H1 (cell line): ENCODE measurements around the gene ELF4. TPM values are rescaled to one million over a fixed set of nuclear protein-coding genes. Genes with fewer than 3 reads are reported as not detected.

Source experiments
- CTCF ChIA-PET: fragments of 300-600 bp; sonication (Branson Sonifier 250); formaldehyde crosslinking; loops from one replicate; lab custom pipeline; 2021; ENCODE audit not compliant: partially characterized antibody; lab: Charles Lee
- POLR2A ChIA-PET: fragments of 300-600 bp; sonication (Branson Sonifier 250); formaldehyde crosslinking; loops from one replicate; lab custom pipeline; 2021; ENCODE audit warnings: inconsistent platforms; ENCODE audit not compliant: partially characterized antibody; lab: Charles Lee
- DNase-seq, 2 experiments: peaks; one replicate each; pipeline versions ENCODE4 v3.0.0 to v3.0.0-alpha.2; 2010 to 2022; ENCODE audit warnings: low spot score in 2 of 2, low read depth in 1 of 2, mixed read lengths in 1 of 2
- FAIRE-seq: peaks from 2 replicates; lab custom pipeline; 2011; peaks lifted over from hg19 to GRCh38; lab: Jason Lieb, UNC
- H2AFZ ChIP-seq: 2 replicates; pipeline ENCODE4 v1.8.1; 2012; ENCODE audit warnings: low read length, inconsistent platforms
- H2AK5ac ChIP-seq: 2 replicates; pipeline ENCODE4 v1.6.1; 2013; ENCODE audit warnings: low read depth, low read length
- H2BK120ac ChIP-seq: replicated peaks from 2 replicates; pipeline ENCODE3; 2013; ENCODE audit warnings: low read depth, low read length, inconsistent platforms
- H2BK12ac ChIP-seq: 2 replicates; pipeline ENCODE4 v1.6.1; 2013; ENCODE audit warnings: low read depth, low read length
- H2BK15ac ChIP-seq: 2 replicates; pipeline ENCODE4 v1.6.1; 2013; ENCODE audit warnings: low read length
- H2BK20ac ChIP-seq: 2 replicates; pipeline ENCODE4 v1.6.1; 2013; ENCODE audit warnings: low read length
- H2BK5ac ChIP-seq: 2 replicates; pipeline ENCODE4 v1.6.1; 2013; ENCODE audit warnings: low read depth, low read length
- H3K14ac ChIP-seq: 2 replicates; pipeline ENCODE4 v1.6.1; 2013; ENCODE audit warnings: inconsistent platforms; ENCODE audit not compliant: insufficient read length
- H3K18ac ChIP-seq: 2 replicates; pipeline ENCODE4 v1.6.1; 2013; ENCODE audit warnings: low read length; ENCODE audit errors: extremely low read depth
- H3K23ac ChIP-seq: 2 replicates; pipeline ENCODE4 v1.6.1; 2013; ENCODE audit warnings: inconsistent platforms; ENCODE audit not compliant: insufficient read length
- H3K23me2 ChIP-seq: 2 replicates; pipeline ENCODE4 v1.6.1; 2013; ENCODE audit warnings: low read depth, low read length
- H3K27ac ChIP-seq: 2 replicates; pipeline ENCODE4 v1.6.1; 2011; ENCODE audit warnings: low read depth, low read length, inconsistent platforms
- H3K27me3 ChIP-seq, 4 experiments: replicated peaks in 1 of 4; 1 replicate in 1 of 4; 2 replicates in 3 of 4; pipeline versions ENCODE4 v1.6.1 to v1.8.1; 2011 to 2013; ENCODE audit warnings: low read length in 3 of 4, mild to moderate bottlenecking in 3 of 4, inconsistent platforms in 2 of 4, mixed read lengths in 2 of 4, moderate library complexity in 1 of 4; ENCODE audit not compliant: control insufficient read depth in 3 of 4, insufficient read depth in 3 of 4; ENCODE audit errors: extremely low read depth in 1 of 4
- H3K36me3 ChIP-seq, 4 experiments: 2 replicates each; pipeline versions ENCODE4 v1.6.1 to v1.8.1; 2011 to 2013; ENCODE audit warnings: mild to moderate bottlenecking in 4 of 4, low read length in 3 of 4, moderate library complexity in 2 of 4, control low read depth in 1 of 4, inconsistent platforms in 1 of 4; ENCODE audit not compliant: insufficient read depth in 4 of 4, control insufficient read depth in 2 of 4
- H3K4ac ChIP-seq: replicated peaks from 2 replicates; pipeline ENCODE3; 2013; ENCODE audit warnings: low read length, low read depth, mixed read lengths, inconsistent platforms; ENCODE audit not compliant: insufficient read length
- H3K4me1 ChIP-seq, 4 experiments: replicated peaks in 1 of 4; 1 replicate in 1 of 4; 2 replicates in 3 of 4; pipeline versions ENCODE4 v1.6.1 to v1.8.1; 2011 to 2013; ENCODE audit warnings: low read length in 3 of 4, inconsistent platforms in 2 of 4, mixed read lengths in 1 of 4; ENCODE audit not compliant: insufficient read depth in 4 of 4, control insufficient read depth in 3 of 4
- H3K4me2 ChIP-seq, 2 experiments: 2 replicates each; pipeline versions ENCODE4 v1.6.1 to v1.8.1; 2011 to 2013; ENCODE audit warnings: low read depth in 2 of 2, low read length in 2 of 2, control low read depth in 1 of 2, inconsistent platforms in 1 of 2, mild to moderate bottlenecking in 1 of 2; ENCODE audit not compliant: insufficient read depth in 1 of 2
- H3K4me3 ChIP-seq, 4 experiments: fragments of 200-600, 300-600 bp in 1 of 4; sonication (generic), shearing (Covaris generic), sonication (Bioruptor Twin) in 1 of 4; 2 replicates each; pipeline versions ENCODE4 v1.5.1 to v1.8.1; 2011 to 2016; ENCODE audit warnings: low read length in 4 of 4, low read depth in 3 of 4, control low read depth in 2 of 4, inconsistent platforms in 2 of 4, mild to moderate bottlenecking in 2 of 4, mixed read lengths in 1 of 4, moderate library complexity in 1 of 4; ENCODE audit not compliant: insufficient read depth in 2 of 4; ENCODE audit errors: extremely low read depth in 1 of 4
- H3K56ac ChIP-seq: replicated peaks from 2 replicates; pipeline ENCODE3; 2013; ENCODE audit warnings: low read depth, mild to moderate bottlenecking, mixed read lengths, low read length, inconsistent platforms; ENCODE audit not compliant: insufficient read length
- H3K79me1 ChIP-seq: 2 replicates; pipeline ENCODE4 v1.6.1; 2013; ENCODE audit warnings: low read depth, low read length, control low read depth
- H3K79me2 ChIP-seq, 2 experiments: 2 replicates each; pipeline versions ENCODE4 v1.6.1 to v1.8.1; 2012 to 2013; ENCODE audit warnings: low read length in 2 of 2, mild to moderate bottlenecking in 2 of 2, inconsistent platforms in 1 of 2; ENCODE audit not compliant: insufficient read depth in 2 of 2, control insufficient read depth in 1 of 2
- H3K9ac ChIP-seq, 4 experiments: replicated peaks in 1 of 4; 1 replicate in 1 of 4; 2 replicates in 3 of 4; pipeline versions ENCODE4 v1.6.1 to v1.8.1; 2011 to 2013; ENCODE audit warnings: low read depth in 3 of 4, low read length in 3 of 4, control low read depth in 2 of 4, mild to moderate bottlenecking in 2 of 4, moderate library complexity in 2 of 4, inconsistent platforms in 1 of 4; ENCODE audit errors: extremely low read depth in 1 of 4
- H3K9me3 ChIP-seq, 2 experiments: 2 replicates each; pipeline versions ENCODE4 v1.6.1 to v1.8.1; 2012 to 2013; ENCODE audit warnings: mild to moderate bottlenecking in 2 of 2, moderate library complexity in 2 of 2, control low read depth in 1 of 2, inconsistent platforms in 1 of 2, low read depth in 1 of 2, low read length in 1 of 2, mixed read lengths in 1 of 2; ENCODE audit not compliant: insufficient read depth in 2 of 2
- H4K20me1 ChIP-seq, 2 experiments: replicated peaks in 1 of 2; 2 replicates each; pipeline versions ENCODE3 to v1.8.1; 2011 to 2013; ENCODE audit warnings: inconsistent platforms in 2 of 2, low read length in 2 of 2, mild to moderate bottlenecking in 1 of 2; ENCODE audit not compliant: insufficient read depth in 2 of 2, control insufficient read depth in 1 of 2
- H4K5ac ChIP-seq: 2 replicates; pipeline ENCODE4 v1.6.1; 2013; ENCODE audit warnings: low read length, low read depth, mixed read lengths, inconsistent platforms; ENCODE audit not compliant: insufficient read length
- H4K8ac ChIP-seq: 2 replicates; pipeline ENCODE4 v1.8.0; 2013; ENCODE audit warnings: mild to moderate bottlenecking, moderate library complexity, low read length, inconsistent platforms; ENCODE audit not compliant: insufficient read depth; ENCODE audit errors: extremely low read depth
- H4K91ac ChIP-seq: replicated peaks from 2 replicates; pipeline ENCODE3; 2013; ENCODE audit warnings: low read length, mixed read lengths, inconsistent platforms; ENCODE audit not compliant: insufficient read length
- GTF2F1 ChIP-seq: IDR thresholded peaks from 2 replicates; pipeline ENCODE4 v1.6.1; 2012; ENCODE audit warnings: low read depth, low read length, improper control_type of control experiment, borderline replicate concordance
- HDAC2 ChIP-seq, 2 experiments: fragments of 300-600 bp in 1 of 2; sonication (generic) in 1 of 2; IDR thresholded peaks; 2 replicates each; pipeline ENCODE4 v1.6.1; 2011 to 2012; ENCODE audit warnings: low read depth in 2 of 2, low read length in 2 of 2, mild to moderate bottlenecking in 2 of 2, moderate library complexity in 2 of 2, borderline replicate concordance in 1 of 2, inconsistent platforms in 1 of 2
- SIN3A ChIP-seq, 2 experiments: IDR thresholded peaks in 1 of 2; conservative IDR thresholded peaks in 1 of 2; 2 replicates each; pipeline ENCODE4 v1.6.1; 2011 to 2012; ENCODE audit warnings: low read length in 2 of 2, improper control_type of control experiment in 1 of 2, low read depth in 1 of 2, mild to moderate bottlenecking in 1 of 2
- WGBS, 2 experiments: shearing (Covaris generic) in 1 of 2; methylation state at CpG; one replicate each; pipeline versions ENCODE4 v1.1.6 to v1.1.7; 2013 to 2015; ENCODE audit warnings: low lambda C conversion rate in 2 of 2, mixed read lengths in 2 of 2, inconsistent platforms in 1 of 2, low coverage in 1 of 2, missing lambda C conversion rate in 1 of 2; ENCODE audit not compliant: insufficient replicate concordance in 2 of 2, insufficient coverage in 1 of 2, insufficient read length in 1 of 2; ENCODE audit errors: extremely low coverage in 1 of 2, missing lambda C conversion rate in 1 of 2; 5-methylcytosine and 5-hydroxymethylcytosine counted together
- polyA plus RNA-seq, 7 experiments: library from polyadenylated mRNA; depleted of rRNA in 3 of 7; stranded (reverse) in 5 of 7; unstranded in 2 of 7; fragments of >200 nt in 5 of 7; fragments of 200-250 nt in 2 of 7; gene quantifications; 1 replicate in 5 of 7; 2 replicates in 1 of 7; 4 replicates in 1 of 7; pipeline versions ENCODE4 v1.2.1 to v1.2.3, GENCODE V29; 2011 to 2013; ENCODE audit warnings: missing spikeins in 2 of 7, mixed read lengths in 2 of 7
- total RNA-seq: library from RNA; stranded (reverse); fragmentation: NEBNext Ultra II Directional; extraction: Animal tissue kit (Norgen Biotek cat#: 25700); gene quantifications from 2 replicates; pipeline ENCODE4 v1.2.1, GENCODE V29; 2021

Gene ELF4
- total and polyA plus RNA-seq, 2 of the 8 experiments (the other 6 are each of a cell fraction or from before 2014, with no cell fraction given) = 1.8 to 2.0 TPM

GRCh38 chrX:130105244-130105643 lies 5.1 kb downstream of the ELF4 start:
- no peak overlapping the region for H2BK5ac ChIP-seq
- no peak overlapping the region for H3K27ac ChIP-seq
- no peak for FAIRE-seq
- 85% methylated on average over 2 of the region's 3 CpGs; no CpG with 5 or more reads in 1 of the 2 experiments for WGBS, 2 experiments
- peaks cover 12 to 21% (median 17%) of the 10 kb centered on the region in 4 experiments; a peak in 6 of 7 replicates for H3K27me3 ChIP-seq
- no peaks in the 10 kb centered on the region for H3K79me1 ChIP-seq
- H3K9ac ChIP-seq = no peak overlapping the region
- H3K4me3 ChIP-seq = no peak overlapping the region
- H4K91ac ChIP-seq = no peak overlapping the region
- H3K79me2 ChIP-seq = no peaks in the 10 kb centered on the region
- H2AK5ac ChIP-seq = no peak overlapping the region
- ChIA-PET CTCF (interaction anchor here (1.0 to 4.7 kb wide), 3 partner anchors 25 to 46 kb away, joined by 3 to 23 read pairs (median 5); no protein-coding TSS in a partner anchor), POLR2A (no interaction called here)
- H3K14ac ChIP-seq = no peak overlapping the region
- H3K9me3 ChIP-seq = no peaks in the 10 kb centered on the region
- no peak overlapping the region for H2BK15ac ChIP-seq
- H3K4me2 ChIP-seq = no peak overlapping the region
- no peak overlapping the region for H2AFZ ChIP-seq
- no peak for TF ChIP-seq SIN3A (conservative IDR thresholded peaks at IDR 0.05 in 1 of 2, IDR thresholded peaks at IDR 0.05 in 1 of 2; ENCODE audit: low read depth in 1 of 2, low read length in 2 of 2)
- no peak for TF ChIP-seq GTF2F1
- TF ChIP-seq HDAC2 (IDR thresholded peaks at IDR 0.05; ENCODE audit: borderline replicate concordance in 1 of 2, low read depth in 2 of 2, low read length in 2 of 2) = no peak
- TF ChIP-seq, all 59 proteins: peak for 0
- peaks cover 0 to 11% (median 0%) of the 10 kb centered on the region in 4 experiments; a peak in 3 of 7 replicates for H3K4me1 ChIP-seq
- H3K23ac ChIP-seq = no peak overlapping the region
- H2BK20ac ChIP-seq = no peak overlapping the region
- no peak overlapping the region for H2BK12ac ChIP-seq
- H3K4ac ChIP-seq = no peak overlapping the region
- no peaks in the 10 kb centered on the region; the same call in 1 of the 2 replicates for H3K23me2 ChIP-seq
- no peak overlapping the region for H3K18ac ChIP-seq
- no peak overlapping the region for H4K8ac ChIP-seq
- DNase-seq = no peak
- H4K20me1 ChIP-seq = peaks cover 0 to 4% of the 10 kb centered on the region in 2 experiments
- H4K5ac ChIP-seq = no peak overlapping the region
- H2BK120ac ChIP-seq = no peak overlapping the region
- H3K36me3 ChIP-seq = peaks cover 0 to 3% (median 0%) of the 10 kb centered on the region in 4 experiments; a peak in 1 of 8 replicates
- H3K56ac ChIP-seq = no peak overlapping the region
